AG04449 (cell line): ENCODE data around the gene SLF2.

ENCODE experiments used
- CTCF ChIA-PET: fragments of 350-600 bp; formaldehyde crosslinking; extraction: SDS; loops from one replicate; lab custom pipeline; 2021; ENCODE audit warnings: antibody characterized with exemption; lab: Yijun Ruan, JAX
- POLR2A ChIA-PET: fragments of 400-600, 350-600 bp; formaldehyde crosslinking; extraction: SDS; loops from one replicate; lab custom pipeline; 2020; ENCODE audit warnings: antibody characterized with exemption, inconsistent platforms; lab: Yijun Ruan, JAX
- DNase-seq: peaks from one replicate; pipeline ENCODE4 v3.0.0-alpha.2; 2010; ENCODE audit warnings: low read depth, low spot score
- H3K4me3 ChIP-seq: 2 replicates; pipeline ENCODE4 v1.5.1; 2011; ENCODE audit warnings: low read depth, mild to moderate bottlenecking, control low read depth, low read length
- CTCF ChIP-seq: IDR thresholded peaks from one replicate; pipeline ENCODE4 v1.5.1; 2011; ENCODE audit warnings: mild to moderate bottlenecking, moderate library complexity, low read length, control low read depth, inconsistent platforms; ENCODE audit not compliant: insufficient read depth; ENCODE audit errors: missing control alignments

The SLF2 gene

DNA sequence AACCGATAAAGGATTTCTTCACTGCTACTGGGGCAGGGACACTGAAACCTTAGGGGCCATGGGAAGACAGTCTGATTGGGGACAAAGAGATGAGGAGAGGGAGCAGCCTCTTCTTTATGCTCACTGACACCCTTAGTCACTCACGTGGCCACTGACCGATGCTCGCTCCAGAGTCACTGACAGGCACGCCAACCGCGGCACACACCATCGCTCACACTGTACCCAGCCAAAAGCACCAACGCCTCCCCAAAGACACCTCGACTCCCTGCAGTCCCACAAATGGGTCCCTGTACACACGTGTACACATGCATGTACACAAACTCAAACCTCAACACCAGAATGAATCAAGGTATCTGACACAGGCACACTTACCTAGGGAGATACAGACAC lies 35.3 kb upstream of the SLF2 start:
- TF ChIP-seq CTCF, result no peak

GRCh38 chr10:100878291-100878910 lies 34.4 kb upstream of the SLF2 start:
- ChIA-PET POLR2A (interaction anchor here (1.3 kb wide), 1 partner anchor 316 kb away, joined by 7 read pairs; no protein-coding TSS in a partner anchor), CTCF (interaction anchor here (0.8 to 13.6 kb wide), 52 partner anchors 10 to 1141 kb away, joined by 3 to 235 read pairs (median 5); partner anchors contain the start of genes HIF1AN and SEC31B)
- H3K4me3 ChIP-seq, result no peak overlapping the region
- DNase-seq, result no peak
- TF ChIP-seq CTCF, result peak; percentile 83

More for the DNA sequence above, 35.3 kb upstream of the SLF2 start:
- H3K4me3 ChIP-seq, result no peak overlapping the region
- no peak for DNase-seq
- POLR2A ChIA-PET, result no interaction called here
- CTCF ChIA-PET, result interaction anchor here (0.9 to 13.6 kb wide), 18 partner anchors 10 to 447 kb away, joined by 3 to 235 read pairs (median 16); partner anchors contain the start of genes HIF1AN and SEC31B

DNA sequence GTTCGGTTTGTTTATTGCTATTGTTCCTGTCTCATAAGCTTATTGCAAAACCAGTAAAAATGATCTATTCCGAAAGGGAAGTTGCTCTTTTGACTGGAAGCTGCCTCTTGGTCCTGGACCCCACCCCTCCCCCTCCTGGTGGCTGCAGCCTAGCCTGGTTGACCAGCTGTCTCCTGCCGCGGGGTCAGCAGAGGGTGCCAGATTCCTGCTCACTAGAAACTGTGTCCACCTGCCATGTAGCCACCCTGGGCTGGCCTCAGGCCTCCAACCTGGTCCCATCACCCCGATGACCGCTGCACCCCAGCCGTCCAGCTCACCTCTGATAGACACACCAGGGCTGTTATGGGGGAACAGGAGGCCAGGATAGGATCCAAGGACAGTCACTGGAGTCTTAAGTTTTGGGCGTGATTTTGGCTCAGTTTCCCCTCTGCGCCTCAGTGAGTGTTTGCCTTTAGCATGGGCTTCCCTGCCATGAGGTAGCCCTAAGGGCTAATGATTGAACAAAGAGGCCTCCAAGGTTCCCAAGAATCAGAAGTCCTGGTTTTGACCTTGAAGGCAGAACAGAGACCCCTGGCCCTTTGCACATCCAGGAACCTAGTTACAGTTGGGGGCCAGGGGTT lies 32.9 kb upstream of the SLF2 start:
- H3K4me3 ChIP-seq, result no peak overlapping the region
- no peak for DNase-seq
- POLR2A ChIA-PET, result no interaction called here
- CTCF ChIA-PET, result interaction anchor here (0.6 to 13.6 kb wide), 24 partner anchors 8 to 748 kb away, joined by 3 to 235 read pairs (median 6); partner anchors contain the start of genes HIF1AN and SEC31B
- TF ChIP-seq CTCF, result no peak

DNA sequence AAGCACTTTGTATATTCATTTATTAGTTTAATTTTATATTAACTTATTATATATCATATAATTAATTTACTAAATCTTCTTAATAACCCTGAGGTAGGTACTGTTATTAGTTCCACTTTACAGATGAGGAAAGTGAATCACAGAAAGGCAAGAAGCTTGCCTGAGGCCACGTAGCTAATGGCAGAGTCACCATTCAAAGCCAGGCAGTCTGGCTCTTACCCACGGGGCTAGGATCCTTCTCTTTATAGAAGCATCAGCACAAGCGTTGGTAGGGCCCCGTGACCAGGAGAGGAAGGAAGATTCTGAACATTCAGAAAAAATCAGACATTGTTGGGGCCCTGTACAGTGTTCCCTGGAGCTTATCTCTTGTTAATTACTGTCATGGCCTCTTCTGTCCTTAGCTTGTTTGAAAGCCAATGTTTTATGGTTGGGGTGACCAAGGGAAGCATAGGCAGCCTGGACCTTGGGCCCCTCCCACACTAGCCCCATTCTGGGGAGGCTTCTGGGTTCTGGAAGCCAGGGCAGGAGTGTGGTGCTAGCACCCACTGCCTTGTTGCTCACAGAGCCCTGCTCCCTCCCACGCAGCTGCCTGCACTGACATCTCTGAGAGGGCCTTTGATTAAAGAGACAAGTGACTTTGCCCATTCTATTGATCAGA lies 31.1 kb upstream of the SLF2 start:
- DNase-seq, result no peak
- POLR2A ChIA-PET, result interaction anchor here (0.6 to 1.4 kb wide), 2 partner anchors 346 to 351 kb away, joined by 3 to 5 read pairs; partner anchors contain the start of gene HIF1AN
- no peak overlapping the region for H3K4me3 ChIP-seq
- TF ChIP-seq CTCF, result no peak
- CTCF ChIA-PET, result interaction anchor here (0.8 to 13.6 kb wide), 9 partner anchors 9 to 448 kb away, joined by 3 to 235 read pairs (median 12); partner anchors contain the start of genes HIF1AN and SEC31B

GRCh38 chr10:100882252-100882651 lies 30.5 kb upstream of the SLF2 start:
- ChIA-PET POLR2A (interaction anchor here (0.6 to 1.4 kb wide), 2 partner anchors 347 to 352 kb away, joined by 3 to 5 read pairs; partner anchors contain the start of gene HIF1AN), CTCF (interaction anchor here (0.8 to 13.6 kb wide), 9 partner anchors 10 to 543 kb away, joined by 3 to 235 read pairs (median 12); partner anchors contain the start of genes HIF1AN and SEC31B)
- TF ChIP-seq CTCF, result no peak
- no peak overlapping the region for H3K4me3 ChIP-seq
- no peak for DNase-seq
